Hepatocyte (in vitro differentiated cells): ENCODE measurements around the gene CLIC5.

Source experiments
- CTCF ChIP-seq: fragments of 200-600 bp; sonication (generic); IDR thresholded peaks from 2 replicates; pipeline ENCODE4 v1.5.1; 2016; ENCODE audit warnings: antibody characterized with exemption, mild to moderate bottlenecking; ENCODE audit not compliant: poor library complexity
- EZH2phosphoT487 ChIP-seq: fragments of 200-600 bp; sonication (generic); IDR thresholded peaks from one replicate; pipeline ENCODE4 v1.6.1; 2018; ENCODE audit warnings: antibody characterized with exemption, mild to moderate bottlenecking, low read depth, moderate library complexity; ENCODE audit not compliant: unreplicated experiment, severe bottlenecking

GRCh38 chr6:45917439-45917838 is 98.2 kb downstream of the CLIC5 start:
- no peak for TF ChIP-seq CTCF
- TF ChIP-seq EZH2phosphoT487: no peak
